K562 (cell line): ENCODE measurements around the gene SDCCAG8.

Experiments
- CHD1 ChIP-seq: fragments of 200-600 bp; sonication (generic); IDR thresholded peaks from one replicate; pipeline ENCODE4 v1.6.1; 2012; ENCODE audit warnings: mild to moderate bottlenecking, moderate library complexity, low read length, inconsistent platforms
- CHD7 ChIP-seq: fragments of 200-600 bp; sonication (generic); IDR thresholded peaks from one replicate; pipeline ENCODE4 v1.6.1; 2012; ENCODE audit warnings: mild to moderate bottlenecking, low read depth, low read length, inconsistent platforms
- CTCF ChIP-seq, 3 experiments: IDR thresholded peaks in 2 of 3; conservative IDR thresholded peaks in 1 of 3; 2 replicates each; pipeline ENCODE4 v1.5.1; 2011 to 2012; ENCODE audit warnings: low read length in 3 of 3, mild to moderate bottlenecking in 3 of 3, control low read depth in 2 of 3, improper control_type of control experiment in 1 of 3, inconsistent platforms in 1 of 3, low read depth in 1 of 3, mixed read lengths in 1 of 3, moderate library complexity in 1 of 3; ENCODE audit not compliant: insufficient read depth in 2 of 3
- KDM1A ChIP-seq, 2 experiments: fragments of 450-650 bp; IDR thresholded peaks; 2 replicates each; pipeline ENCODE4 v1.6.1; 2016; ENCODE audit warnings: mild to moderate bottlenecking in 2 of 2
- NR2C1 ChIP-seq, 2 experiments: fragments of 450-650 bp; IDR thresholded peaks; 2 replicates each; pipeline ENCODE4 v1.6.1; 2017; ENCODE audit warnings: mild to moderate bottlenecking in 2 of 2, antibody characterized with exemption in 1 of 2, inconsistent platforms in 1 of 2, missing compliant biosample characterization in 1 of 2, missing genetic modification characterization in 1 of 2
- NRF1 ChIP-seq, 2 experiments: fragments of 450-650 bp; IDR thresholded peaks in 1 of 2; conservative IDR thresholded peaks in 1 of 2; 2 replicates each; pipeline ENCODE4 v1.6.1; 2014; ENCODE audit warnings: mild to moderate bottlenecking in 2 of 2
- RBFOX2 ChIP-seq: fragments of 200-400 bp; formaldehyde crosslinking; IDR thresholded peaks from 2 replicates; pipeline ENCODE4 v1.6.1; 2017; ENCODE audit warnings: low read depth, mild to moderate bottlenecking, low read length, moderate library complexity
- SMC3 ChIP-seq: conservative IDR thresholded peaks from 2 replicates; pipeline ENCODE4 v1.6.1; 2011; ENCODE audit warnings: low read depth, low read length, improper control_type of control experiment; ENCODE audit not compliant: insufficient read depth
- TAF15 ChIP-seq: fragments of 200-400 bp; formaldehyde crosslinking; IDR thresholded peaks from 2 replicates; pipeline ENCODE4 v1.6.1; 2017; ENCODE audit warnings: mild to moderate bottlenecking, low read depth, low read length, moderate library complexity
- ZNF512 ChIP-seq: IDR thresholded peaks from 2 replicates; pipeline ENCODE4 v1.6.1; 2016; ENCODE audit warnings: missing genetic modification characterization, missing compliant biosample characterization

- TF ChIP-seq NRF1 (conservative IDR thresholded peaks at IDR 0.05 in 1 of 2, IDR thresholded peaks at IDR 0.05 in 1 of 2) = no peak
- TF ChIP-seq CHD7 = no peak
- TF ChIP-seq SMC3 = no peak
- TF ChIP-seq NR2C1 (IDR thresholded peaks at IDR 0.05) = no peak
- no peak for TF ChIP-seq NR2C1 (tag; IDR thresholded peaks at IDR 0.05)
- no peak for TF ChIP-seq CHD1
- no peak for TF ChIP-seq ZNF512
- TF ChIP-seq TAF15 = no peak
- no peak for TF ChIP-seq CTCF (IDR thresholded peaks at IDR 0.05 in 2 of 3, conservative IDR thresholded peaks at IDR 0.05 in 1 of 3; ENCODE audit: insufficient read depth in 2 of 3, low read depth in 1 of 3, low read length in 3 of 3)
- TF ChIP-seq RBFOX2 = no peak
- no peak for TF ChIP-seq KDM1A (IDR thresholded peaks at IDR 0.05)
Observed at GRCh38 chr1:243543501-243543900, 287.7 kb downstream of the SDCCAG8 start.
